HG03520 (cell line): ENCODE measurements around the gene KIF13A.
"Not testable (repeated sequence)": the region's sequence is repeated elsewhere in the genome, so short reads cannot be mapped to it uniquely, and the experiment has no call there.

Source experiments
- ATAC-seq: cut with Tn5 transposase; IDR thresholded peaks from one replicate; pipeline ENCODE4 v1.9.1; 2021; ENCODE audit warnings: mild to moderate bottlenecking, moderate library complexity; ENCODE audit not compliant: unreplicated experiment

Gene KIF13A

GRCh38 chr6:17999425-17999824, 12.0 kb upstream of the KIF13A start:
- no peak for ATAC-seq

GRCh38 chr6:17998442-17998841, 11.0 kb upstream of the KIF13A start:
- ATAC-seq = no peak

- no peak for ATAC-seq
These were observed 10.6 kb upstream of the KIF13A start for GRCh38 chr6:17998003-17998402.

GRCh38 chr6:17995414-17995813, 8.0 kb upstream of the KIF13A start:
- no peak for ATAC-seq

- no peak for ATAC-seq
These were observed 6.6 kb upstream of the KIF13A start for GRCh38 chr6:17994019-17994418.

GRCh38 chr6:17988422-17988944, 1.0 kb upstream of the KIF13A start:
- ATAC-seq = no peak

GRCh38 chr6:17987697-17988421, 424 bp upstream of the KIF13A start:
- ATAC-seq = peak; percentile 70

- ATAC-seq = peak; percentile 19
These were observed 584 bp downstream of the KIF13A start for GRCh38 chr6:17986656-17987446.

GRCh38 chr6:17985934-17986655, 1.3 kb downstream of the KIF13A start:
- no peak for ATAC-seq

GRCh38 chr6:17984812-17985670, 2.4 kb downstream of the KIF13A start:
- no peak for ATAC-seq

- no peak for ATAC-seq
These were observed 3.0 kb downstream of the KIF13A start for GRCh38 chr6:17984399-17984798.

GRCh38 chr6:17983730-17984129, 3.7 kb downstream of the KIF13A start:
- no peak for ATAC-seq

GRCh38 chr6:17980329-17980728, 7.1 kb downstream of the KIF13A start:
- ATAC-seq = no peak

- no peak for ATAC-seq
These were observed 8.0 kb downstream of the KIF13A start for GRCh38 chr6:17979479-17979878.

- ATAC-seq = not testable (repeated sequence)
These were observed 11.2 kb downstream of the KIF13A start for GRCh38 chr6:17976258-17976657.

- no peak for ATAC-seq
These were observed 12.7 kb downstream of the KIF13A start for GRCh38 chr6:17974570-17975368.

- ATAC-seq = no peak
These were observed 14.3 kb downstream of the KIF13A start for GRCh38 chr6:17972978-17973622.

GRCh38 chr6:17972074-17972952, 15.1 kb downstream of the KIF13A start:
- no peak for ATAC-seq
